DND-41 (cell line): Measurements from ENCODE around the gene KHSRP.
"Not testable (repeated sequence)": the region's sequence is repeated elsewhere in the genome, so short reads cannot be mapped to it uniquely, and the experiment has no call there.

Experiments
- ATAC-seq: fragments of 200-7000 bp; cut with Tn5 transposase; 3 replicates; pipeline ENCODE4 v1.9.1; 2021; ENCODE audit warnings: low read depth; ENCODE audit not compliant: insufficient read depth
- DNase-seq: peaks from one replicate; pipeline ENCODE4 v3.0.0-alpha.2; 2020
- H2AFZ ChIP-seq: 2 replicates; pipeline ENCODE4 v1.6.0; 2012; ENCODE audit warnings: low read depth, low read length
- H3K27ac ChIP-seq: 2 replicates; pipeline ENCODE4 v1.5.1; 2012; ENCODE audit warnings: low read length, inconsistent platforms
- H3K27me3 ChIP-seq: fragments of 200-600 bp; sonication (generic); 2 replicates; pipeline ENCODE4 v1.6.0; 2012; ENCODE audit warnings: low read length, mild to moderate bottlenecking, inconsistent platforms; ENCODE audit not compliant: insufficient read depth, poor library complexity
- H3K36me3 ChIP-seq: 2 replicates; pipeline ENCODE4 v1.5.1; 2012; ENCODE audit warnings: low read length, inconsistent platforms; ENCODE audit not compliant: insufficient read depth
- H3K4me1 ChIP-seq: 2 replicates; pipeline ENCODE4 v1.5.1; 2012; ENCODE audit warnings: mild to moderate bottlenecking, low read length; ENCODE audit not compliant: insufficient read depth
- H3K4me2 ChIP-seq: 2 replicates; pipeline ENCODE4 v1.6.0; 2012; ENCODE audit warnings: mild to moderate bottlenecking, moderate library complexity, low read length, inconsistent platforms; ENCODE audit not compliant: insufficient read depth
- H3K4me3 ChIP-seq, 2 experiments: fragments of 200-600 bp in 1 of 2; shearing (Covaris generic) in 1 of 2; 2 replicates each; pipeline ENCODE4 v1.5.1; 2012 to 2016; ENCODE audit warnings: inconsistent platforms in 2 of 2, low read length in 2 of 2, mild to moderate bottlenecking in 2 of 2, low read depth in 1 of 2, moderate library complexity in 1 of 2
- H3K79me2 ChIP-seq: 2 replicates; pipeline ENCODE4 v1.6.0; 2012; ENCODE audit warnings: low read length, inconsistent platforms; ENCODE audit not compliant: insufficient read depth
- H3K9ac ChIP-seq: 2 replicates; pipeline ENCODE4 v1.6.0; 2012; ENCODE audit warnings: low read depth, mild to moderate bottlenecking, inconsistent platforms, low read length, moderate library complexity
- H3K9me3 ChIP-seq: 2 replicates; pipeline ENCODE4 v1.5.1; 2012; ENCODE audit warnings: low read length, moderate library complexity, mild to moderate bottlenecking, inconsistent platforms; ENCODE audit not compliant: insufficient read depth, severe bottlenecking
- H4K20me1 ChIP-seq: 2 replicates; pipeline ENCODE4 v1.6.0; 2012; ENCODE audit warnings: low read length; ENCODE audit not compliant: insufficient read depth
- CTCF ChIP-seq: IDR thresholded peaks from 2 replicates; pipeline ENCODE4 v1.5.1; 2012; ENCODE audit warnings: borderline replicate concordance, low read length, moderate library complexity, mild to moderate bottlenecking; ENCODE audit not compliant: poor library complexity, severe bottlenecking; ENCODE audit errors: extremely low read depth
- EZH2 ChIP-seq: IDR thresholded peaks from 3 replicates; pipeline ENCODE4 v1.6.1; 2012; ENCODE audit warnings: borderline replicate concordance, low read depth, mild to moderate bottlenecking, moderate library complexity, low read length, inconsistent platforms; ENCODE audit not compliant: severe bottlenecking

Gene KHSRP

GRCh38 chr19:6429419-6430221, 5.0 kb upstream of the KHSRP start:
- DNase-seq (no peak), ATAC-seq (no peak)

GRCh38 chr19:6428692-6429418, 4.2 kb upstream of the KHSRP start:
- not testable (repeated sequence) for H3K4me2 ChIP-seq, H3K27me3 ChIP-seq, ATAC-seq, H3K4me3 ChIP-seq, H3K9ac ChIP-seq, H2AFZ ChIP-seq, H4K20me1 ChIP-seq, H3K27ac ChIP-seq, DNase-seq, H3K79me2 ChIP-seq, H3K36me3 ChIP-seq, H3K9me3 ChIP-seq
- H3K4me1 ChIP-seq, result peaks cover 13% of the 10 kb centered on the region

More at GRCh38 chr19:6429419-6430221, 5.0 kb upstream of the KHSRP start:
- Histone ChIP-seq H3K9me3 (no peaks in the 10 kb centered on the region), H3K27me3 (no peaks in the 10 kb centered on the region), H3K4me2 (no peak overlapping the region), H3K4me1 (peaks cover 13% of the 10 kb centered on the region), H3K4me3 (no peak overlapping the region), H3K9ac (no peak overlapping the region), H3K27ac (no peak overlapping the region), H3K36me3 (no peaks in the 10 kb centered on the region), H3K79me2 (no peaks in the 10 kb centered on the region), H2AFZ (no peak overlapping the region), H4K20me1 (no peaks in the 10 kb centered on the region)
- TF ChIP-seq EZH2 (no peak), CTCF (no peak)

DNA sequence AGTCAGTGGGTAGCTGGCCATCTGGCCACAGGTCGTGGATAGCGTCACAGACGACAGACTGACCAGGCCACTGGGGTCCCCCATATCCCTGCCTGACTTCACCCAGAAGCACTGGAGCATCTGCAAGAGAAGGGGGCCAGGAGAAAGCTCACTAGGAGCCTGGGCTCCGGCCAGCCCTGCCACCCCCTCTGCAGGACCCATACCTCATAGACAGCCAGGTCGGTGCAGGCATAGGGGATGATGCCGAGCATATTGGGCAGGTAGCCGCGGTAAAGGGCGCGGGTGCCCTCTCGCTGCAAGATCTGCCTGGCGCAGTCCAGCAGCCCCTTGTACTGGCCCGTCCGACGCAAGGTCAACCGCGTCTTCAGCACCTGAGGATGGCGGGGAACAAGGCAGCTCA, 2.5 kb upstream of the KHSRP start:
- Histone ChIP-seq H3K27me3 (no peaks in the 10 kb centered on the region), H3K79me2 (peaks cover 23% of the 10 kb centered on the region), H3K4me3 (no peak overlapping the region), H3K9me3 (no peaks in the 10 kb centered on the region), H3K9ac (no peak overlapping the region), H3K27ac (no peak overlapping the region), H3K4me2 (no peak overlapping the region), H2AFZ (no peak overlapping the region), H3K36me3 (peaks cover 19% of the 10 kb centered on the region), H3K4me1 (peaks cover 31% of the 10 kb centered on the region), H4K20me1 (peaks cover 20% of the 10 kb centered on the region)
- ATAC-seq (no peak), DNase-seq (no peak)
- TF ChIP-seq CTCF (no peak), EZH2 (no peak)
